Glutamatergic neuron (in vitro differentiated cells): ENCODE data around the gene LYST. TPM values are rescaled to one million over a fixed set of nuclear protein-coding genes. Genes with fewer than 3 reads are reported as not detected.
"Not testable (repeated sequence)": the region's sequence is repeated elsewhere in the genome, so short reads cannot be mapped to it uniquely, and the experiment has no call there.

Experiments
- DNase-seq: peaks from one replicate; pipeline ENCODE4 v3.0.0; 2022
- H3K27ac Mint-ChIP-seq: one replicate; pipeline ENCODE4 v1.8.0; 2020; ENCODE audit warnings: mild to moderate bottlenecking, mixed read lengths, inconsistent platforms; ENCODE audit not compliant: unreplicated experiment
- H3K27me3 Mint-ChIP-seq: one replicate; pipeline ENCODE4 v1.8.0; 2020; ENCODE audit warnings: mild to moderate bottlenecking, moderate library complexity, mixed read lengths, inconsistent platforms; ENCODE audit not compliant: unreplicated experiment
- H3K36me3 Mint-ChIP-seq: one replicate; pipeline ENCODE4 v1.8.0; 2020; ENCODE audit warnings: mild to moderate bottlenecking, mixed read lengths, inconsistent platforms; ENCODE audit not compliant: unreplicated experiment
- H3K4me1 Mint-ChIP-seq: one replicate; pipeline ENCODE4 v1.8.0; 2020; ENCODE audit warnings: mild to moderate bottlenecking, low read depth, mixed read lengths, inconsistent platforms; ENCODE audit not compliant: unreplicated experiment
- H3K4me3 Mint-ChIP-seq: one replicate; pipeline ENCODE4 v1.8.0; 2020; ENCODE audit warnings: mild to moderate bottlenecking, mixed read lengths, inconsistent platforms; ENCODE audit not compliant: unreplicated experiment
- H3K9me3 Mint-ChIP-seq: one replicate; pipeline ENCODE4 v1.8.0; 2020; ENCODE audit warnings: mild to moderate bottlenecking, moderate library complexity, mixed read lengths, inconsistent platforms; ENCODE audit not compliant: unreplicated experiment
- CTCF ChIP-seq: fragments of 200-600 bp; sonication (generic); IDR thresholded peaks from one replicate; pipeline ENCODE4 v1.5.0; 2021; ENCODE audit not compliant: partially characterized antibody, unreplicated experiment
- total RNA-seq: library from RNA; stranded (reverse); fragmentation: NEBNext Ultra II Directional; extraction: Animal tissue kit (Norgen Biotek cat#: 25700); gene quantifications from one replicate; pipeline ENCODE4 v1.2.1, GENCODE V29; 2021; ENCODE audit not compliant: unreplicated experiment

Gene LYST
- total RNA-seq, 1 donor from 2014 or later: 33.6 TPM

GRCh38 chr1:235759336-235759735 is 107.4 kb downstream of the LYST start:
- no peaks in the 10 kb centered on the region for H3K36me3 Mint-ChIP-seq
- H3K27me3 Mint-ChIP-seq: no peaks in the 10 kb centered on the region
- no peaks in the 10 kb centered on the region for H3K9me3 Mint-ChIP-seq
- DNase-seq: no peak
- TF ChIP-seq CTCF: no peak
- H3K4me3 Mint-ChIP-seq: no peak overlapping the region
- H3K27ac Mint-ChIP-seq: no peak overlapping the region
- peaks cover 11% of the 10 kb centered on the region for H3K4me1 Mint-ChIP-seq

GRCh38 chr1:235758931-235759330 is 107.8 kb downstream of the LYST start:
- Mint-ChIP-seq H3K4me1 (peaks cover 11% of the 10 kb centered on the region), H3K9me3 (no peaks in the 10 kb centered on the region), H3K27me3 (no peaks in the 10 kb centered on the region), H3K36me3 (no peaks in the 10 kb centered on the region), H3K27ac (no peak overlapping the region), H3K4me3 (no peak overlapping the region)
- no peak for TF ChIP-seq CTCF
- DNase-seq: no peak

- Mint-ChIP-seq H3K27me3 (no peaks in the 10 kb centered on the region), H3K36me3 (no peaks in the 10 kb centered on the region), H3K27ac (no peak overlapping the region), H3K4me3 (no peak overlapping the region), H3K4me1 (peaks cover 11% of the 10 kb centered on the region), H3K9me3 (no peaks in the 10 kb centered on the region)
- no peak for DNase-seq
- TF ChIP-seq CTCF: no peak
Measured at GRCh38 chr1:235757587-235758096, 109.1 kb downstream of the LYST start.

- H3K27me3 Mint-ChIP-seq, H3K36me3 Mint-ChIP-seq, H3K27ac Mint-ChIP-seq, H3K9me3 Mint-ChIP-seq, H3K4me1 Mint-ChIP-seq, DNase-seq, H3K4me3 Mint-ChIP-seq: not testable (repeated sequence)
Measured at GRCh38 chr1:235754186-235754585, 112.5 kb downstream of the LYST start.

GRCh38 chr1:235749755-235750300 is 116.9 kb downstream of the LYST start:
- DNase-seq: no peak
- H3K4me1 Mint-ChIP-seq: no peaks in the 10 kb centered on the region
- no peak overlapping the region for H3K4me3 Mint-ChIP-seq
- TF ChIP-seq CTCF: no peak
- no peak overlapping the region for H3K27ac Mint-ChIP-seq
- no peaks in the 10 kb centered on the region for H3K36me3 Mint-ChIP-seq
- H3K9me3 Mint-ChIP-seq: no peaks in the 10 kb centered on the region
- no peaks in the 10 kb centered on the region for H3K27me3 Mint-ChIP-seq
